GM19043 (cell line): ENCODE measurements around the gene SGMS1.

Experiments
- ATAC-seq: cut with Tn5 transposase; IDR thresholded peaks from one replicate; pipeline ENCODE4 v1.9.1; 2021; ENCODE audit warnings: low read depth; ENCODE audit not compliant: unreplicated experiment

The SGMS1 gene

DNA sequence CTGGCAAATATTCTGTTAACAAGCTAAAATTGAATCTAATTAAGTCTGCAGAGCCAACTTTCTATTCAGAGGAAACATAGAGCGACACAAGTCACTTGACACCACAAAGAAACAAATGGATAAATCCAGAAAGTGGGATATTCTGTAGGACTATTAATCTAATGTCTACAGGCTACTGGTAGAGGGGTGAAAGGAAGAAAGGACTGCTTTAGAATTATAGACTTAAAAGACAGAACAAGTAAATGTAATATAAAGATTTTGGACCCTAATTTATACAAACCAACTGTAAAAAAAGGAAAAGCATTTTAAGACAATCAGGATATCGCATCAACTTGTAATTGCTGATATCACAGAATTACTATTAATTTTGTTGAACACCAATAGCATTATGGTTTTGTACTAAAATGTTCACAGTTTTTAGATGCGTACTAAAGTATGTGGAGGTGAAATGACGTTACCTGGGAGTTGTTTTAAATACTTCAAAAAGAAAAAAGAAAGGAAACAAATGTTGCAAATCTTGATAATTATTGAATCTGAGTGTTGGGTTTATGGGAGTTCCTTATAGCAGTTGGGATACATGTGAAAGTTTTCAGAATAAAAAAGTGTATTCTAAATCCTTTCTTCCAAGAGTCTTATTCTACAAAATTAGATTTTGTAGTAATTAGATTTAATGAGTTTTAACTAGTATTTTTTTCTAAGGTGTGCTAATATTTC is 298.9 kb downstream of the SGMS1 start:
- ATAC-seq, result no peak

DNA sequence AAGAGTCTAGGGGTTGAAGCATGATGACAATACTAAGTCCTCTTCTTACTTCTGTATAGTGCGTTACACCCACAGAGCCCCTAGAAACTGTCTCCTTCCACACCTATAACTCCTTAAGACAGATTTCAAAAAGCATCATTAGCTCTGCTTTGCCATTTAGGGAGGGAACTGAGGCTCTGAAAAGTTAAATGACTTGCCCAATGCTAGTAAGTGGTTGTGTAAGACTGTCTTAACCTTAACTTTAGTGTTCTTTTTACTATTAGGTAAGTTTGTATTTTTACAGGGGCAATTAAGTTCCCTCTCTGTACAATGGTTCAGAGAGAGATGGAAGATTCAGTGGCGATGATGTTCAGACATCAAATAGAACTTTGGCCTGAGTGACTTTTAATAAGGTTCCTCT is 299.7 kb downstream of the SGMS1 start:
- no peak for ATAC-seq

DNA sequence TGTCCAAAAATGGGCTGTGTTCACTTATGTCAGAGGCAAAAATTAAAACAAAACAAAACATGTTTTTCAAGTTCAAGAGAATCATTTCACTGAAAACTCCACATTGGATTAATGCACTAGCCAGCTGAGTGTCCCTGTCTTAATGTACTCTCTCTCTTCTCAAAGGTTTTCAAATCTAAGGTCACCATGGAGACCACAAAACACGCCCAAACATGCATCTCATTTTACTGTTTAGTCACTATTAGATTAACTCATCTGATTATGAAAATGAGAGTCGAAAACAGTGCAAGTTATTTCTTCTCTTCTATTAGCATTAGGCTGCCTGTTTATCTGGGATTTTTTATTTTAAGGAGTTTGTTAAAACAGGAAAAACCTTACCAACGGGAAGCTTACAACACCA is 301.7 kb downstream of the SGMS1 start:
- ATAC-seq, result no peak

DNA sequence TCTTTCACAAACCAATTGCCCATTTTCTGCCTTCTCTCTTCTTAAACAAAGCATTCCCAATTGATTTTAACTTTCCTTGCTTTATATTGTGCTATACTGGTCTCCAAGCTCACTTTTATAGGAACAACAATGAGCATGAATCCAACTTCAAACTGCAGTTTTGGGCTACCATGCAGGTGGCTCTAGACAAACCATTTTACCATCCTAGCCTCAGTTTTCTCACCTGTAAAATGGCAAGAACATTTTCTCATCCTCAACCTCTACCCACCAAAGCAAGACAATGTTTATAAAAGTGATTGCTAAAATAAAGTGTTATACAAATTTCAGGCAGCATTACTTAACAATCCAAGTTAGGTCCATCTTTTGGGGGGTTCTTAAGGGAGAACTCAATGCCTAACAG is 305.6 kb downstream of the SGMS1 start:
- ATAC-seq, result no peak

DNA sequence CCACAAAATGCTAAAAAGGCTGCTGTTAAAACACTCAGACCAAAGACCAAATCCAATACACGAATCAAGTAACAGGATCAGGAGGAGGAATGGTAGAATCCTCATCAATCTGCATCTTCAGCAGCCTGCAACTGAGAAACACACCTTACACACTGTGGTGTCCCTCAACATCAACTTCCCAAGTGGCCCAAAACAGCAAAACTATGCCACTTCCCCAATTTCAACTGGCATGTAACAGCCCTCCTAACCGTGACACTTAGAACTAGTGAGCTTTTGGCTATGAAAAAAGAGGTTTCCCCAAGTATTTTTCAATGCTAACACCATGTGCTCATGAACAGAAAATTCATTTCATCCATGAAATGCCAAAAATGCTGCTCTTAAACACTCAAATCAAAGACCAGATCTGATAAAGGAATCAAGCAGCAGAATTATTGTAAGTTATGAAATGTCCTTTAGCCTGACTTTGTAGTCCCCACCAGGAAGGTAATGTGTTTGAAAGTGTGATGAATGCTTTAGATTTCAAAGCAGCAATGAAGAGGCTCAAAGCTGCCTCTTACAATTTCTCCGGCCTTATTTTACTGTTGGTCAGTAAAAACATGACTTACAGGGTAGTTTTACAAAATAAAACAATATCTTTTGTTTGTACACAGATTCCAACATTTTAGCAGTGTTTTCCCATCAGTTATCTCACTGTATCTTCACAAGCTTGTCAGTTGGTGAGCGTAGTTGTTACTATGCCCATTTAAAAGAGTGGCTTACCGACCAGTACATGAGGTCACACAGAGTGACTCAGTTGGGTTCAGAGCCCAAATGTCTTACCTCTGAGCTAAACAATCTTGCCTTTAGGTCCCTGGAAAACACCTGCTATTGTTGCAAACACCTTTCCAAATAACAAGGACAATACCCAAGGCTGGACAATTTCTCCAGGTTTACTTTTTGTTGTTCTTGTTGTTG is 306.8 kb downstream of the SGMS1 start:
- no peak for ATAC-seq

DNA sequence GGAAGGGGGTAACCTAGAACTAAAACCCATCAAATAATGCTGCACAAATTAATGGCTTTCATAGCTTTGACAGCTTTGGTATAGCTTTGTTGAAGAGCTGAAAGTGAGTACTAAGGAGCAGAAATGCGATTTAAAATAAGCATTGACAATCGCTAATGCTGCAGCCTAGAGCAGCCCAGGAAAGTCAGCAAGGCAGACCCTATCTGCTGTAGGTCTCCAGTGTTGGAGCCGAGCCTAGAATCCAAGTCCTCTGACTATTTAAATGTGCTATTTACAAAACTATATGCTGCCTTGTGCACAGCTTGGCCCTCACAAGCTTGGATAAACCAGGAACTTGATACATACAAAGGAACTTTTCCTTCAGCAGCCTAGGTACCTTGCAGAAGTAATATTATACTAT is 307.6 kb downstream of the SGMS1 start:
- ATAC-seq, result no peak

DNA sequence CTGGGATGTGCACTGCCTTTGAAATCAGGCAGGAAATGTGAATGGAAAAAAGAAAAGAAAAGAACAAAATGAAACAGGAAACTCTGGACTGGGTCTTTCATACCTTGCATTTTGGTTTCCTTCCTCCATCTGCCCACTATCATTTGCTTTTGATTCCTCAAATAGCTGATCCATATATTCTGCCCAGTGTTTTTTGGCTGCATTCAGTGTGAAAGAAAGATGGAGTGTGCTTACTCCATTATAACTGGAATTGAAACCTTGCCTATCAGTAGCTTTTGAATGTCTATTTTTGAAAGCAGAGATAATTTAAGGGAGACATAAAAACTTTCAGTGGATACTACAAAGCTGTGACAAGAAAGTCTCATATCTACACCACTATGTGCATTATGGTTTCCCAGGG is 308.3 kb downstream of the SGMS1 start:
- no peak for ATAC-seq

DNA sequence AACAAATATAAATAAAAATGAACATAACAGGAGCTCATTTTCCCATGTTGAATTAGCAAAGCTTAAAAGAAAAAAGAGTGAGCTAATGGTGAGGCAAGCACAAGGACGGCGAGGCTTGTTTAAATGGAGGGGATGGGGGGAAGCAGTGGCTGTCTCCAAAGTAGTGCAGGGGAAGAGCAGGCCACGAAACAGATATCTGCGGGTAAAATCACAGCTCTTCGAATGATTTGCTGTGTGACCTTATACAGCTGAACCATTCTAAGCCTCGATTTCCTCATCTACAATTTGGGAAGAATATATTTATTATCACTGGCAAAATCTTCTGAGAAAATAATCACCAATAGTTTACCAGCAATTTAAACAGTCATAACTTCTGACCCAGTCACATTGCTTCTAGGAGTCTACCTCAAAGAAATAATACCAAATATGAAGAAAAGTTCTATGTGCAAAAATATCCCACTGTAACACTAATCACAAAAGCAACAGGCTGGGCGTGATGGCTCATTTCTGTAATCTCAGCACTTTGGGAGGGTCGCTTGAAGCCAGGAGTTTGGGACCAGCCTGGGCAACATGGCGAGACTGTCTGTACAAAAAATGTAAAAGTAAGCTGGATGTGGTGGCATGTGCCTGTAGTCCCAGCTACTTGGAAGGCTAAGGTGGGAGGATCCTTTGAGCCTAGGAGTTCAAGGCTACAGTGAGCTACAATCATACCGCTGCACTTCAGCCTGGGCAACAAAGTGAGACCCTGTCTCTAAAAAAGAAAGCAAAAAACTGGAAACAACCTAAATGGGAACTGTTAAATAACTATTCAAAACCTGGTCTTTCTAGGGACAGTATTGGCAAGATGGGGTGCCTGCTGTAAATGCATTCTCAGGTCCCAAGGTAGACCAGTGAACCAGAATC is 309.3 kb downstream of the SGMS1 start:
- no peak for ATAC-seq

DNA sequence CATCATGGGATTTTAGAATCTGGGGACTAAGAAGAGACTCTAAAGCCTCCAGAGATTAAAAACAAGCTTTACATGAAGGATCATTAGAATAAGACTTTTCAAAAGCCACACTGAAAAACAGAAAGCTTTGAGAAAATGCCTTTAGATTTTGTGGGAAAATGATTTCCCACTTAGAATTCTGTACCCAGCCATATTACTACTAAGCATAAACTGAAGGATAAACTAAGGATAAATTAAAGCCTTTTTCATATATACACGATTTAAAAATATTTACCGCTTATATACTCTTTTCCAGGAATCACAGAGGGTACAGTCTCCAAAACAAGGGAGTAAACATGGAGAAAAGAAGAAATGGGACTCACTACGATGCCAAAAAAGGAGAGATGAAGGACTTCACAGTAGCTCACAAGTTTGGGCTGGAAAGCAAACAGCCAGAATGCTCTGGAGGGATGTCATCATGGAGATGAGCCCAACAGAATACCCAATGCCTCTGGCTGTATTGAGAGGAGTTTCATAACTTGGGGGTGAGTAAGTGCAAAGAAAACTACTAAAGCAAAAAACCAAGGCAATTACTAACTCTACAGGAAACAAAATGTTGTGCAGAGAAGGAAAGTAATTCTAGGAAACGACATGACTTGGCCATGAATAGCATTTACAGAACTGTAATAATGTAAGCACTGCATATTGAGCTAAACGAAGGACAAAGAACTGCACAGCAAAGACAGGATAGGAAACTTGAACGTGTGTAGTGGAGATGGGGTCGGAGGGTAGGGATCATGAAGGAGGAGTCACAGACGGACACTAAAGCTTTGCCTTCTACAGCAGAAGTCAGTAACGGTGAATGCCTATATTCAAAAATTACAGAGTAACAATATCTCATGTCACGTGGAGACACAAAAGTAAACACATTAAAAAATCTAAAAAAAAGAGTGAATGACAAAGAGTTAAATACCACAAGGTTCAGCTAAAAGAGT is 311.0 kb downstream of the SGMS1 start:
- no peak for ATAC-seq

DNA sequence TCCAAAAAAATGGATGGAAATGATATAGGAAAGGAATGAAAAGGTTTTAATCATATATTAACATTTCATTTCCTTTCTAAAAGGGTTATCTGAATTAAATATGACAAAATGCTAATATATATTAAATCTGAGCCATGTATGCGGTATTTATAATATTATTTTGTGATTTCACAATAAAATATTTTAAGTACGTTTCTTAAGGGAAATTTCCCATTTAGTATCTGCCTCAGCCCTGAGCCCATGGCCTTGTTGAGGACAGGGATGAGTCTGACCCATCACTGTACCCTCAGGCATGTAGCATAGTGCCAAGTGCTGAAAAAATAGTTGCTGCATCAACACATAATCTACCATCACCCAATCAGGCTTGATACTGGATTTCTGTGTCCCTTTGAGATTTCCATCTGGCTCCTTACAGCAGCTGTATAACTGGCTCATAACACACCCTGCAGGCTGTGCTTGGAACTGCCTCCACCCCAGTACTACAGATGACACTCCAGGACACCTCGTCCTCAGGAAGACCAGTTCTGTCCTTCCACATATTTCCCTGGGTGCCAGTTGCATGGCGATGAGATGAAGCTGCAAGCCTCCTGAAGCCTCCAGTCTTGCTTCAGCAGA is 313.1 kb downstream of the SGMS1 start:
- peak; percentile 65 for ATAC-seq

DNA sequence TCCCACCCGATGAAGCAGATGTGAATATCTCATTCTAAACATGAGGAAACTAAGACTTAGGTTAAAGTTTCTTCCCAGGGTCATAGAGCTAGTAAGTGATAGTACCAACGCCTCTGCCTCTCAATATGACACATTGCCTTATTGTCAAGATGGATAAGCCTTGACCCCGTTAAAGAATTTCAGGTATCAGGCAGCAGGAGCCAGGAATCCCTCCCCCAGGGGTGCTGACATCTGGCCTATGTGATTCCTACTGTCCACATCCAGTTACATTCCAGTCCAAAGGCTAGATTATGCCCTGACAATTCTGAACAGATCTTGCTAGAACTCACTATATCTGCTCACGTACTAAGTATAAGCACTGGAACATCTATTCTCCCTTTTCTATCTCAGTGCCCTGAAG is 314.4 kb downstream of the SGMS1 start:
- no peak for ATAC-seq

DNA sequence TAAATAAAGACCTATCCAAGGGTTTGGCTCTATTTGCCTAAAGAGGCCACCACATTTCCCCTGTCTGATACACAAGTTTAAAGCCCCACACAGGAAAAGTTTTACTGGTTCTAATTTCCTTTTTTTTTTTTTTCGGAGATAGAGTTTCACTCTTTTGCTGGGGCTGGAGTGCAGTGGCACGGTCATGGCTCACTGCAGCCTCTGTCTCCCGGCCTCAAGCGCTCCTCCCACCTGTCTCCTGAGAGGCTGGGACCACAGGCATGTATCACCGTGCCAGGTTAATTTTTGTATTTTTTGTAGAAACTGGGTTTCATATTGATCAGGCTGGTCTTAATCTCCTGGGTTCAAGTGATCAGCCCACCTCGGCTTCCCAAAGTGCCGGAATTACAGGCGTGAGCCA is 319.1 kb downstream of the SGMS1 start:
- no peak for ATAC-seq

DNA sequence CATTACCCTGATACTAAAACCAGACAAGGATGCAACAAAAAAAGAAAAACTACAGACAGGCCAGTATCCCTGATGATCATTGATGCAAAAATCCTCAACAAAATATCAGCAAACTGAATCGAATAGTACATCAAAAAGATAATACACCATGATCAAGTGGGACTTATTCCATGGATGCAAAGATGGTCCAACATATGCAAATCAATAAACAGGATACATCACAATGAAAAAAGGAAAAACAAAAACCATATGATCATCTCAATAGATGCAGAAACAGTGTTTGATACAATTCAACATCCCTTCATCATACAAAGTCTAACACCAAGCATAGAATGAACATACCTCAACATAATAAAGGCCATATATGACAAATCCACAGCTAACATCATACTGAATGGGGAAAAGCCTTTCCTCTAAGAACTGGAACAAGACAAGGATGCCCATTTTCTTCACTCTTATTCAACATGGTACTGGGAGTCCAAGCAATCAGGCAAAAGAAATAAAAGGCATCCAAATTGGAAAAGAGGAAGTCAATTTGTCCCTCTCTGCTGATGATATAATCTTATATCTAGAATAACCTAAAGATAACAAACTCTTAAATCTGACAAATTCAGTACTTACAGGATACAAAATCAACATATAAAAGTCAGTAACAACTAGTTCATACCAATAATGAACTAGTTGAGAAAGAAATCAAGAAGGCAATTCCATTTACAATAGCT is 323.6 kb downstream of the SGMS1 start:
- ATAC-seq, result no peak

DNA sequence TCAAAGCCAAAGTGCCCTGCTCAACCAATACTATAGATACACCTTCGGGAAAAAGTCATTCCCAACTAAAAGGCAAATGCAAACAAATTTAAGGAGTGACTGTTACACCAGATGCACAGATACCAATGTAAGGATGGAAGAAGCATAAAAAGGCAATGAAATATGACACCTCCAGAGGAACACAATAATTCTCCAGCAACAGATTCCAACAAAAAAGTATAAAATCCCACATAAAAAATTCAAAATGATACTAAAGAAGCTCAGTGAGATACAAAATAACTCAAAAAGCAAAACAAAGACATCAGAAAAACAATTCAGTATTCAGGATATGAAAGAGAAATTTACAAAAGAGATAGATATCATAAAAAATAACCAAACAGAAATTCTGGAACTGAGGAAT is 328.4 kb downstream of the SGMS1 start:
- no peak for ATAC-seq

DNA sequence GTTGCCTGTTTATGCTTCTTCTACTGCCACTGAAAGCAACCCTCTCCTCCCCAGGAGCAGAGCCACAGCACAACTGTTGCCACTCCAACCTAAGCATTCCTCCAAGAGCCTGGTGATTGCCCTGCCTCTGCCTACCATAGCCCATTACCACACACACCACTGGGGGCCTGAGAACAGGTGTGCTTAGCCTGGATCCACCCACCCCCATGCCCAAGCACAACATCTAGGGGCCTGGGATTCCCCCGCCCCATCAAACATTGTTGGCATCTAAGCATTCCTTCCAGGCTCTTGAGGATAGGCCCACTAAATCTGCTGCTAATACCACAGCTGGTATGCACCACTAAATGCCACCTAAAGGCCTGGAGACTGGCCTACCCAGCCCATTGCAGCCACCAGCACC is 329.2 kb downstream of the SGMS1 start:
- ATAC-seq, result no peak

DNA sequence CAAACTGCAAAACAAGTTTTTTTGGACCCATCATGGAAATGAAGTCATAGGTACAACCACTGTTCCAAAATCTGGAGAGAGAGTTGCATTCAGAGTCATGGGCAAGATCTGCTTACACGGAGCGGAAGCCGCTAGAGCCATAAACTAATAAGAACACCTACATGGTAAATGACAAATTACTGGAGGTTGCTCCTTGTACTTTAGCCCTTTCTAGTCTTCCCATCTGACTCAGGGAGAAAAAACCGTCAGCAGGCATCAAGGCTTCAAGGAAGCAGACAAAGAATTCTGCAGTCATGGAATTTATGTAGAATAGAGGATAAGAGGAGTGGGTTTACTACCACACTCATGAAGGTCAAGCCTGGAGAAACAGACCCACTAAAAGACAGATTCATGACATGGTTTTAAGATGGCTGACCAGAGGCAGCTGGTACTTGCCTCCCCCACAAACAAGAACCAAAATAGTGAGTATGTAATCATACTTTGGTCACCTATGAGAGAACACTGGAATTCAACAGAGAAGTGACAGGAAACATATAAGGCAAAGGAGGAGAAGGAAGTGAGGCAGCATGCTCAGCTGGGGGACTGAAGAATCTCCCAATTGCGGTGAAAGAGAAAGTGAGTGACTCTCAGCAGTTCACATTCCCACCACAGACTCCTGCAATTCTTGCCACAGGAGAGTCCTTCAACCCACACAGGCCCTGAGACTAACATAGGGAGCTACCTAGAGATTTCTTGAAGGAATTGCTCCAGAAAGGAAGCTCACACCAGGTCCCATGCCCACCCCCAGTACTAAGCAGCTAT is 330.0 kb downstream of the SGMS1 start:
- no peak for ATAC-seq

DNA sequence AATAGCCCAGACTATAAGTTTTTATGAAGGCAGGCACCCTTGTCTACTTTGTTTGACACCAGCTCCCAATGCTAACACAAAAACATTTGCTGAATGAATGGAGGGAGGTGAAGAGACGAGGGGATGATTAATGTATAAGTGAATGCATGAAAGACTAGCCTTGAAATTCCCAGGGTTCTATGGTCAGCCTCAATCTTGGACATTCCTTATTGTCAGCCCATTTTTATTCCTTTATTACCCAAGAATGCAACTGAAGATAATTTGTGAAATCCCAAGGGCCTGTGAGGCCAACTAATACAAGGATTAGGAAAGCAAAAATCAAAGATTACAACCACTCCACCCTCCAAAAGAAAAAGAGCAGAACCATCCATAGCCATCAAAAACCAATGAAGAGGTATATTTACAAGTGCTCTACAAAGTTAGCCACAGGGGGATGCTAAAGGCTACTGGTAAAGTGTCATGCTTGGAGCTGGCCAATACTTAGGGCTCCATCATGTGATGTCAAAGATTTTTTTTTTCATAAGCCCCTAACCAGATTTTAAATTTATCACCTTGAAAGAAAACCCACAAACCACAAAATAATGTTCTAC is 332.4 kb downstream of the SGMS1 start:
- ATAC-seq, result no peak

DNA sequence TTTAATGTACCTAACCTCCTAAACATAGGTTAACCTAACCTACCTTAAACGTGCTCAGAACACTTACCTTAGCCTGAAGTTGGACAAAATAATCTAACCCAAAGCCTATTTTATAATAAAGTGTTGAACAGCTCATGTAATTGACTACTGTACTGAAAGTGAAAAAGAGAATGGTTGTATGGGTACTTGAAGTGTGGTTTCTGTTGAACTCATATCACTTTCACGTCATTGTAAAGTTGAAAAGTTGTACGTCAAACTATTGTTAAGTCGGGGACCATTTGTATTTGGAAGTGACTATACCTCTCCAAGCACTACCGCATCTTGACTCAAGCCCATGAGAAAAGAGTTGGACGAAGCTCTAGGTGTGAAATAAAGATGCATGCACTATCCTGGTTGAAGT is 334.6 kb downstream of the SGMS1 start:
- no peak for ATAC-seq
